NK-92 treated with Interleukin-12 subunit alpha and Interleukin-12 subunit beta, amount 100 ng/mL, for 24 hours (cell line): ENCODE data around the gene ZNF579.

Experiments
- DNase-seq: peaks from one replicate; lab custom pipeline; 2025; lab: John Stamatoyannopoulos, UW

Gene ZNF579

DNA sequence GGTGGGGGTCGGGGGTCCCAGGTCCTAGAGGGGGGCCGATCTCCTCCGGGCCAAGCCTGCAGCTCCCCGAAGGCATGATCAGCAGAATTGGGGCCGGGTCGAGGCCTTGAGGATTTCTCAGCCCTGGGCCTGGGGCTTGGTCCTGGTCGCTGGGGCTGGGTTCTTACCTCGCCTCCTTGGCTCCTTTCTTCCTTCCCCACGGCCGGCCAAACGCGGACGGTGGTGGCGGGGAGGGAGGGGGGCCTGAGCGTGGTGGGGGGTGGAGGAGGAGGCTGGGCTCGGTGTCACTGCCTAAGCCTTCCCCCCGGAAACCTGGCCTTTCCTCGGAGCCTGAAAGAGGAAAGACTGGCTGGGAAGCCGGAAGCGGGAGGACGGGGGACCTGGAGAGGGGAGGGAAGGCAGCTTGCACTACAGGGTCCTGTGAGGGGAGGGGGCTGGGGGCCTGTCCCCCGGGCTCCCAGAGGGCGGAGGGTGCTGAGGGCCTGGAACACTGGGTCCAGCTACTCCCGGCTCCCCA is at the start of gene ZNF579:
TSS of gene ZNF579 (minus strand) at position 221 of the 517 bp plus-strand sequence. CDS start 1,209 bp downstream, outside the sequence.
- DNase-seq: peak; percentile 74

GRCh38 chr19:55626350-55626749 is 45.7 kb upstream of the ZNF579 start:
- DNase-seq: no peak

- no peak for DNase-seq
Observed at GRCh38 chr19:55625004-55625326, 44.3 kb upstream of the ZNF579 start.

- DNase-seq: peak; percentile 94
Observed at GRCh38 chr19:55624109-55625003, 43.7 kb upstream of the ZNF579 start, which contains the start of gene ZNF784. TSS of gene ZNF784 (minus strand) at chr19:55624566. CDS start at chr19:55624561, 5 bp downstream.

DNA sequence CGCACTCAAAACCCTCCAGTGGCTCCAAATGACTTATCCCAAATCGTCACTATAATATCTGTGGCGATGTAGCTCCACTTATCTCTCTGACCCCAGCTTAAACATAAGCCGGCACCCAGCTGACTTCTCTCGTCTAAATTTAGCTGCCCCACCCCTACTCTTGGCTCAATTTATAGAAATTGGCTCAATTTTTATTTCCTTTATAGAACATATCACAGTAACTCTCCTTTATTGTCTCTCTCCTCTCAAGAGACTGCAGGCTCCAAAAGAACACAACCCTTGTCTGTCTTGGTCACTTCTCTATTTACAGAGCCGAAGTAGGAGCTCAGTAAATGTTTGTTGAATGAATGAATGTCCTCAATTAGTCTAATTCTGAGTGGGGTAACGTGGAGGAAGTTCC is 42.9 kb upstream of the ZNF579 start:
- DNase-seq: no peak

DNA sequence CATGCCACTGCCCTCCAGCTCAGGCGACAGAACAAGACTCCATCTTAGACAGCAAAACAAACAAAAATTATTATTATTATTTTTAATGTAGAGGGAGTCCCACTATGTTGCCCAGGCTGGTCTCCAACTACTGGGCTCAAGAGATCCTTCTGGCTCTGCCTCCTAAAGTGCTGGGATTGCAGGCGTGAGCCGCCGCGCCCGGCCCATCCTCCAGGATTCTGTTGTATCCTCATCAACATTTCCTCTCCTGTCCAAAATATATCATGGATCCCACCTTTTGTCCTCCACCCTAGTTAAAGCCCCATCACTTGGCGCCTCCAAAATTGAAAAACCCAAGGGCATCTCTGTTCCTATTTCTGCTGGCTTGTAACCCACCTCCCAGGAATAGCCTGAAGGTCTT is 42.5 kb upstream of the ZNF579 start:
- DNase-seq: no peak

- DNase-seq: no peak
Observed at GRCh38 chr19:55622242-55622969, 41.8 kb upstream of the ZNF579 start.

DNA sequence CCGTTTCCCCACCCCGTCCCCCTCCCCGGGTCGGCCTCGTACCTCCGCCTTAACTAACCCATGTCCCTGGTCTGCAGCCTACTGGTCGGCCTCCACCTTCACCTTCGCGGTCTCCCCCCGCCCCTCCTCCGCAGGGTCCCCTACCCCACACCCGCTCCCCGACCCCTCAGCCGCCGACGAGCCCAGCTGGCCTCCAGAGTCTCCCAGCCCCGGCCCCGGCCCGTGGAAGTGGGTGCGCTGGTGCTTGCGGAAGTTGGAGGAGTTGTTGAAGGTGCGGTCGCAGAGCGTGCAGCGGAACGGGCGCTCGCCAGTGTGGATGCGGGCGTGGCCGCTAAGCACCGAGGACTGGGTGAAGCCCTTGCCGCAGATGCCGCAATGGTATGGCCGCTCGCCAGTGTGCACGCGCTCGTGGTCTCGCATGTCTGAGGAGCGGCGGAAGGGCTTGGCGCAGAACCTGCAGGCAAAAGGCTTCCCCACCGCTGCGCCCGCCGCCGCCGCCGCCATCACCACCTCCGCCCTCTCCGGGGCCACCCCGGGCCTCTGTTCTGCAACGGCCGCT is 41.1 kb upstream of the ZNF579 start:
- no peak for DNase-seq

DNA sequence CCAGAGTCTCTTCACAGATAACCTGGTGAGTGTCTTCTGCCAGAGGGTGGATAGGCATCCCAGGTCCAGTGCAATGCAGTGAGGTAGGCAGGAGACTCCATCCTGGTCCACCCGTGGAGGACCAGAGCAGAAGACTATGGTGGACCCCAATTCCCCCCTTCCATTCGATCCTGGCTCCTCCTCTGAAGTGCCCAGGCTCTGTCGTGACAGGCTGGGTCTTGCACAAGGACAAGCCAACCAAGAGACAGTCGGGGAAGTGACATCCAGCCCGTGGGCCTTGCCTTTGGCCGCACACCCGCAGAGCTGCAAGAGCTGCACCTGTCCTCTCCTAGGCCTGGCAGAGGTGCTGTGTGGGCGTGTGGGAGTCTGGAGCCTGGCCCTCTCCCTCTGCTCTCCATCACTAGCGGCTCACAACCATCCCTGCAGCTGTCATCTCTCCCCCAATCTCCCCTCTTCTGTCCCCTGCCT is 40.6 kb upstream of the ZNF579 start:
- DNase-seq: no peak

DNA sequence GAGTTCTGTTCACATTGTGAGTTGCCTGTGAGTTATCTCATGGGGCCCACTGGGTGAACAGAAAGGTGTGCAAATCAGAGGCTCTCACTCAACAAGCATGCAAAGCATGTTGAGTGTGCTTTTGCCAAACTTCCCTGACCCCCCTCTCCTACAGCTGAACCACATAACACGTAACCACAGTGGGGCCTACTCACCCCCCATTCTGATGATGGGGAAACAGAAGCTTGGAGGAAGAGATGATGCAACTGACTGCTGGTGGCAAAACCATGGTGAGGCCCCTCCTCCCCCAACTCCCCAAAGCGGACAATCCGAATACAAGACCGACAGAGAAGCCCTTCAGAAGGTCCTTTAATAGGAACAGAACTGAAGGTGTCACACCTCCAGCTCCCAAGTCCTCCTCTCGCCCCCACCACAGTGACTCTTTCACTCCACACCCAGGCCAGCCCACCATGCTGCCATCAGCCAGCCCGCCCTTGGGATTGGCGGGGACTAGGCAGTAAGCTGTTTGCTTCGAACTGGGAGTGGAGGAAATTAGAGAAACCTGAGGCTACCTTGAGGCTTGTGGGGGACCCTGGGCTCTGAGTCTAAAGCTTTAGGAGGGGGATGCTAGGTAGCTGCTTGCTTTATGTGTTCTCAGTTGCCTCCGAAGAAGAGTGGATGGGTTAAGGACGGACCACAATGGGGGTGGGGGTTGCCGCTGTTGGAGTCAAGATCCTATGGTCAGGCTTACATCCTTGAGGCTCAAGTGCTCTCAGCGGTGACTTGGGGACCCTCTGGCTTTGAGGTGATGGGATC is 40.0 kb upstream of the ZNF579 start:
- no peak for DNase-seq

GRCh38 chr19:55619286-55619685 is 38.6 kb upstream of the ZNF579 start:
- DNase-seq: no peak

DNA sequence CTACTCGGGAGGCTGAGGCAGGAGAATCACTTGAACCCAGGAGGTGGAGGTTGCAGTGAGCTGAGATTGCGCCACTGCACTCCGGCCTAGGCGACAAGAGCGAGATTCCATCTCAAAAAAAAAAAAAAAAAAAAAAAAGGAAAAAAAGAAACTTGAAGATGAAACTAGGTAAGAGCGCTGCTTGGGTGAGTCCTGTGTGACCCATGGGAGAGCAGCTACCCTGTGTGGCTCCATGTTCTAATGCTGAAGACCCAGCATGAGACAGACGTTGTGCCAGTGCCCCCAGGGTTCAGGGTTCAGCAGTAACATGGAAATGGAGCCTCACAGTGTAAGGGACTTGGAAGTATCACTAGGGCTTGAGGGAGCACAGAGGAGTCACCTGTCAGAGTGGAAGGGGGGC is 37.8 kb upstream of the ZNF579 start:
- DNase-seq: no peak

DNA sequence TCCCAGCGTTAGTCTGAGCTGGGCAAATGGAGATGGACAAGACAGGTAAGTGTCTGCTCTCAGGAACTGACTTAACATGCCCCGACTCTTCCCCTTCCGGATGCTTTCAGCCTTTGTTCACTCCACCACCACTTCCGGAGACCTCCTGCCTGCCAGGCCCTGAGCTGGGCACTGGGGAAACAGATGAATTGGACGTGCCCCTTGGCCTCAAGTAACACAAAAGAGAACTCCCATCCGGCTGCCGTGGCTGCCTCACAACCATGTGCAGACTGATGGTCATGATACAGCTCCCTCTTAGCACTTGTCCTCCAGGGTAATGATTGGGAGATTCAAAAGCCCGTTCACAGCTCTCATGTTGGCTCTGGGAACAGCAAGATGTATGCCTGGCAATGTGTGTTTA is 36.8 kb upstream of the ZNF579 start:
- no peak for DNase-seq

- DNase-seq: no peak
Observed at GRCh38 chr19:55616395-55616875, 35.8 kb upstream of the ZNF579 start.

GRCh38 chr19:55615543-55616394 is 35.1 kb upstream of the ZNF579 start:
- no peak for DNase-seq

GRCh38 chr19:55614711-55615542 is 34.3 kb upstream of the ZNF579 start:
- no peak for DNase-seq

GRCh38 chr19:55613930-55614710 is 33.5 kb upstream of the ZNF579 start:
- DNase-seq: no peak

GRCh38 chr19:55613396-55613795 is 32.7 kb upstream of the ZNF579 start:
- no peak for DNase-seq
